Measurements from ENCODE around the gene HSPA6.
"Not testable (repeated sequence)": the region's sequence is repeated elsewhere in the genome, so short reads cannot be mapped to it uniquely, and the experiment has no call there.

Gene HSPA6

DNA sequence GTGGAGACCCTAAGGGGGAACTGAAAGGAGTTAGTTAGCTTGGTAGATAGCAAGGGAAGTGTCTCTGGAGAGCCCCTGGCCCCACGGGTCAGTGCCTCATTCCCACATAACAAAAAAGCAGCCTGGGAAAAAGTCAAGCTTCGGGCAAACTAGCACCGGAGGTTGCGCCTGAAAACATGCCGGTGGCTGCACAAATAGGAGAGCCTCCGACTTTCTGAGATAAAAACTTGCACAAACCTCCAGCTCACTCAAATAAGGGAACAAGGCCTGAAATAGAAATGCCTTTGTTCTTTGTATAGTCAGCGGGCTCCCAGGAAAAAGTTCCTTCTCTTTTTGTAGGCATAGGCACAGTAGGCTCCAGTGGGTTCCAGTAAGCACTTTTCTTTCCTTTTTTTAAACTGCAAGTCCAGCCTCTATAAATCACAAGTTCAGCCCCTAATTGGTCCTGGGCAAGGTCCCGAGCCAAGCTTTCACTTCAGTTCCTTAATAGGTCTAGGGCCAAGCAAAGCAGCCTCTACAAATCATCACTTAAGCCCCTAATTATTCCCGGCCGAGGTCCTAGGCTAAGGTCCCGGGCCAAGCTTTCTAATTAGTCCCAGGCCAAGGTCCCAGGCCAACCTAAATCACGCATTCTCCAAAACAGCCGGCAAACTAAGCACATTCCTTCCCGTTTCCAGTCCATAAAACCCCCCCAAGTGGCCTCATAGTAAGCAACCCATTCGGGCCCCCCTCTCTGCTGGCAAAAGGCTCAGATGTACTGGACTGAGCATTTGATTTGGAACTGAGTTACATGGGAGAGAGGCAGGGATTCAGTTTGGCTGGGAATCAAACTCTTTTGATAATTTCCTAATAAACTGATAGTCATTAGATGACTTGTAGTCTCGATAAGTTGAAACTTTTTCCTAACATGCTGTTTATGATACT, 8.6 kb downstream of the HSPA6 start:
- DNase-seq (ENCODE audit: low read depth, low spot score), result not testable (repeated sequence)

GRCh38 chr1:161537068-161537669, 12.8 kb downstream of the HSPA6 start:
- not testable (repeated sequence) for DNase-seq (ENCODE audit: low read depth, low spot score)

- not testable (repeated sequence) for DNase-seq (ENCODE audit: low read depth, low spot score)
Measured at GRCh38 chr1:161538925-161539479, 14.7 kb downstream of the HSPA6 start.

DNA sequence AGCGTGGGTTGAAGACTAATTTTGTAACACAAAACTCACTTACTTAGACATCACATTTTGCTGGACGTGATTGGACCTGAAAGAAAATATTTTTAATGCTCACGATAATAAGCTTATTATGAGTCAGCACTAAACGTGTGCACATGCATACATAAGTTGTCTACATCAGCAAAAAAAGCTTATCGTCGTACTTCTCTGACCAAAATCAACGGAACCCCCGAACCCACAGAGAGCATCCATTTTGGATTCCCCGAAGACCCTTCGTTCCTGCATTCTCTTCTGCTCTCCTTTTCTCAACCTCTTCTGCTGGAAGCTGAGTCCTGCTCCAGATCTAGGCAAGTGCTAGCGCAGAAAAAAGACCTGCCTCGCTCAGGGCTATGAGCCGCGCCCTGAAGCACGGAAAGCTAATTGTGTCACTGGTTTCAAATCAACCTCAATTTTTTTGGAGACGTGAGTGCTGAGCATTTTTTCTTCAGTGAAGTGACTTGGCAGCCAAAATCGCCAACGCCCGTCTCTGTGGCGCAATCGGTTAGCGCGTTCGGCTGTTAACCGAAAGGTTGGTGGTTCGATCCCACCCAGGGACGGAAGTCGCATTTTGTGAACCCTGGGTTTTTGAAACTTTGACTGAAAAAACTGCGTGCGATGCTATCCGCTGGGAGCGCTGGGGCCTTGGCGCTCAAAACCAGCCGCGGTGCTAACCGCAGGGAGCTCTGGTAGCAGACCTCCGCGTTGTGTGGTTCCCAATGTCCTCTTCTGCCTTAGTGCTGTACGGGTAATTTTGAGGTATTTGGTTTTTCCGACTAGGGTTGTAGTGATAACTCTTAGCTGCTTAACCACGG, 15.6 kb downstream of the HSPA6 start:
- peak; percentile 69 for DNase-seq (ENCODE audit: low read depth, low spot score)

- DNase-seq (ENCODE audit: low read depth, low spot score), result not testable (repeated sequence)
Measured at GRCh38 chr1:161540570-161540960, 16.2 kb downstream of the HSPA6 start.

GRCh38 chr1:161542091-161542559, 17.8 kb downstream of the HSPA6 start:
- not testable (repeated sequence) for DNase-seq (ENCODE audit: low read depth, low spot score)

DNA sequence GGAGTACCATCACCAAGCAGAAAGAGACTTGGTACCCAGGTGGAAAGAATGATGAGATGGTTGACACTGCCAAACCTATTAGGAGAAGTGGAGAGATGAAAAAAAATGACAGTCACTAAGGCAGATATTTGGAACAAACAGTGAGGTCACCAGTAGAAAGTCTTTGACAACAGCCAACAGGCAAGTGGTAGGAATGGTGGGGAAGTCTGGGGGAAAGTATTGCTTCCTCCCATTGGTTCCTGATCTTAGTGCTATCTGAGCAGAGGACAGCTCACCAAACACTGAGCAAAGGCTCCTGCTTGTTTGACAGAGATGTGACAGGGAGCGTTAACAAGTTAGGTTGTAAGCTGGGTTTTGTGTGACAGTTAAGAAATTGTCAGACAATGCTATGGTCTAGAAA, 18.8 kb downstream of the HSPA6 start:
- DNase-seq (ENCODE audit: low read depth, low spot score), result not testable (repeated sequence)

GRCh38 chr1:161545005-161545731, 20.8 kb downstream of the HSPA6 start:
- DNase-seq (ENCODE audit: low read depth, low spot score), result not testable (repeated sequence)

DNA sequence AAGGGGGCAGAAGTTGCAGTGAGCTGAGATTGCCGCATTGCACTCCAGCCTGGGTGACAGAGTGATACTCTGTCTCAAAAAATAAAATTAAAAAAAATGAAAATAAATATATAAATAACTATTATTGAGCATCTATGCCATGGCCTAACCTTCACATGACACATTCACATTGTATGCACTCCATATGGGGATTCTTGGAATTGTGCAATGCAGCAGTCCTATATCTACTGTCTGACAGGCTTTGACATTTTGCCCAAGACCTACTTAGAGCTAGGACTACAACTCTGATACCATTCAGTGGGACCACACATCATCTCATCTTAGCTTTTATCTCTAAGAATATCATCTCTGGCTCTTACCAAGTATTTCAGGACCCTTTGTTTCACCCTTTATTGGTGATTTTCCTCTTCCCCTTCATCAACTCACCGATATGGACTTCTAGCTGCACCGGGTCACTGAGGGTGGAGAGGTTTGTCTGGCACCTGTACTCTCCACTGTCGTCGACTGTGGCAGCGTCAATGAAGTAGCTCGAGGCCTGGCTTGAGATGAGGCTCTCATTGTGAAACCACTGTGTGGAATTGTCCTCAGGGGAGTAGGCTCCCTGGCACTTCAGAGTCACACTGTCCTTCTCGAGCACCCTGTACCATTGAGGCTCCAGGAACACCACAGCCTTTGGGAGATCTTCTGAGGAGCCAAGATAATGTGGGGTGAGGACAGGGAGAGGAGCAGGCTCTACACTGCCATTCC, 23.8 kb downstream of the HSPA6 start:
- not testable (repeated sequence) for DNase-seq (ENCODE audit: low read depth, low spot score)

DNA sequence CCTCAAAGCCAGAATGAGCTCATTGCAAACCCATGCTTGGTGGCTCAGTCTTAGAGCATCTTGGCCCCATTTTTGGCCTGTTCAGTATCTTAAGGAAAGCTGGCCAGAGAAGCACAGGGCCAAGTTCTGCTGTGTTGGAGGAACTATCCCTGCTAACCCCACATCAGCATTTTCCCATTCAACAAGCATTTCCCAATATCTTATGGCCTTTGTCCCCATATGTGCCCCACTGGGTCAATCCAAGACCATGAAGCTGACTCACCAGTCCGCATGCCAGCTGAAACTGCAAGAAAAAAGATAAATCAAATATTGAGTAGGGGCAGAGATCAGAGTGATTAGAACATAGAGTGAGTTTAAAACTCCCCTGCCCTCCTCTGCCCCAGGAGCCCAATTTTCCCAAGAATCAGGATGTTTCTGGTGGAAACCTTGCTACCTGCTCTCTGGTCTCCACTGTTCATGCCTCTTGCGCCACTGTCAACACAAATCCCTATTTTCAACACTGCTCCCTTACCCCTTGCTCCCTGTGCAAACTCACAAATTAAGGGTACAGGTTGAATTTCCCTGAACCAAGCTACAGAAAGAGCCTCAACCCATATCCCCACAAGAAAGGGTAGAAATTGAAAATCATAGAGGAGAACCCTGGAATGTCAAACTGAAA, 24.5 kb downstream of the HSPA6 start:
- DNase-seq (ENCODE audit: low read depth, low spot score), result not testable (repeated sequence)

- DNase-seq (ENCODE audit: low read depth, low spot score), result no peak
Measured at GRCh38 chr1:161549652-161550051, 25.3 kb downstream of the HSPA6 start, which contains the start of gene FCGR3A. TSS of gene FCGR3A (minus strand) at chr1:161549818. CDS start at chr1:161549736, 82 bp downstream.

- DNase-seq (ENCODE audit: low read depth, low spot score), result not testable (repeated sequence)
Measured at GRCh38 chr1:161550942-161551341, 26.6 kb downstream of the HSPA6 start.

DNA sequence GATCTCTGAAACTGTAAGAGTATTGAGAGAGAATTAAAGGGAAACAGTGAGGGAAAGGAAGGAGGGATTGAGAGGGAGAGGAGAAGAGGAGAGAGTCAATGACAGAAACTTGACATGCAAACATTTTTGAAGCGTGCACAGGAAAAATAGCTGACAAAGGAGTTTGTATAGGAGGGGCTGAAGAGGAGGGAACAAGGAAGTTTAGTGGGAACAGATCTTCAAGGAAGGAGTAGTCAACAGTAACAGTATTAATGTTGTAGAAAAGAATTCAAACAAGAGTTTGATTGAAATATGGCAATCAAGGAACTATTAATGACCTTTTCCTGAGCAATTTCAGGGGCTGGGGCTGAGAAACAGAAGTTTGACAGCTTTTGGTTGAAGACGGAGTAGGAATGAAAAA, 29.3 kb downstream of the HSPA6 start:
- DNase-seq (ENCODE audit: low read depth, low spot score), result not testable (repeated sequence)

DNA sequence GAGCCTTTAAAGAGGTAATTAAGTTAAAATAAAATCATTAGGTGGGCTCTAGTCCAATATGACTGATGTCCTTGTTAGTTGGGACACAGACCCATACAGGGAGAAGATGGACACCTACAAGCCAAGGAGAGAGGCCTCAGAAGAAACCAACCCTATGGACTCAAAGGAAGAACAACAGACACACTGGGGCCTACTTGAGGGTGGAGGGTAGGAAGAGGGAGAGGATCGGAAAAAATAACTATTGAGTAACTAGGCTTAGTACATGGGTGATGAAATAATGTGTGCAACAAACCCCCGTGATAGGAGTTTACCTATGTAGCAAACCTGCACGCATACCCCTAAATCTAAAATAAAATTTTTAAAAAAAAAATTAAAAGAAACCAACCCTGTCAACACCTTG, 30.0 kb downstream of the HSPA6 start:
- DNase-seq (ENCODE audit: low read depth, low spot score), result not testable (repeated sequence)

- DNase-seq (ENCODE audit: low read depth, low spot score), result not testable (repeated sequence)
Measured at GRCh38 chr1:161554815-161555417, 30.6 kb downstream of the HSPA6 start.

GRCh38 chr1:161556143-161556542, 31.8 kb downstream of the HSPA6 start:
- DNase-seq (ENCODE audit: low read depth, low spot score), result not testable (repeated sequence)

- not testable (repeated sequence) for DNase-seq (ENCODE audit: low read depth, low spot score)
Measured at GRCh38 chr1:161556990-161557389, 32.6 kb downstream of the HSPA6 start.

DNA sequence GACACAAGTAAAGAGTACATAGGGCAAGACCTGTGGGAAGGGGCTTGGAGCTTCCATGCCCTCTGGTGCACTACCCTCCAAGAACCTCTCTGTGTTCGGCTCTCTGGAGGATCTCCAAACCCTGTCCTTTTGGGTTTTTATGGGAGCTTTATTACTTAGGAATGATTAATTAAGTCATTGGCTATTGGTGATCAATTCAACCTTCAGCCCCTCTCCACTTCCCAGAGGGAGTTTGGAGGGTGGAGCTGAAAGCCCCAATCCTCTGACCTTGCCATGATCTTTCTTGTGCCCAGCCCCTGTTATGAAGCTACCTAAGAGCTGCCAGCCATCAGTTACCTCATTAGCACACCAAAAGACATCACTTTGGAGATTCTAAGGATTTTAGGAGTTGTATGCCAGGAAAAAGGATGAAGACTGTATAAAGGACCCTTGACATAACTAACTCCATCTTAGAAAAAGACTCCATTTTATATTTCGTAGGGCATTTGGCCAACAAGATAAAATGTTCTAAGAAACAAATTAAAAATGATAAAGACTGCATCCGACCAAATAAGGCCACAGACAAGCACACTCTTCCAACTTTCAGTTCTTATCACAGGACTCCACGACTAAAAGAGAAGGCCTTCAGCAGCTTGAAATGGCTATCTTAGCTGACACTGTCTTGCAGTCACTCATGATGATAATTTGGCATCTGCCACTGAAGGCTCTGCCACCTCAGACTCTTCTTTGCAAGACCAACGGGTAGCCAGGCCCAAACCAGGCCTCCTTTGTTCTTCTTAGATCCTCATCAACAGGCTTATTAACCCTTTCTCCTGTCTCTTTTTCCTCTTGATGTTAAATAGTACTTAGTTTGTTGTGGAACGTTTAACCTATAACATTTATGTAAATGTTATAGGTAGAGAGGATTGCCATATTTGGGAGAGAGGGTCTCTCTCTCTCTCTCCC, 33.4 kb downstream of the HSPA6 start:
- not testable (repeated sequence) for DNase-seq (ENCODE audit: low read depth, low spot score)
